Activated CD4-positive, alpha-beta memory T cell treated with anti-CD3 and anti-CD28 coated beads, Interleukin-2, amount 10 ng/mL, durations not matched to agents 7 days and 5 days (primary cell): ENCODE measurements around the gene SOX2. TPM values are rescaled to one million over a fixed set of nuclear protein-coding genes. Genes with fewer than 3 reads are reported as not detected.

Source experiments
- CTCF ChIA-PET: fragments of 350-600 bp; sonication (Branson Sonifier 250); formaldehyde crosslinking; loops from one replicate; lab custom pipeline; 2021; ENCODE audit warnings: antibody characterized with exemption, inconsistent platforms; lab: Charles Lee
- POLR2A ChIA-PET: fragments of 350-600 bp; sonication (Branson Sonifier 250); formaldehyde crosslinking; loops from one replicate; lab custom pipeline; 2021; ENCODE audit warnings: antibody characterized with exemption; lab: Charles Lee
- DNase-seq: peaks from one replicate; pipeline ENCODE4 v3.0.0-alpha.2; 2020
- H3K27ac Mint-ChIP-seq: one replicate; pipeline ENCODE4 v1.8.0; 2021; ENCODE audit warnings: mild to moderate bottlenecking, mixed read lengths
- H3K27me3 Mint-ChIP-seq: one replicate; pipeline ENCODE4 v1.8.0; 2021; ENCODE audit warnings: mixed read lengths
- H3K36me3 Mint-ChIP-seq: one replicate; pipeline ENCODE4 v1.8.0; 2021; ENCODE audit warnings: low read depth, mixed read lengths
- H3K4me1 Mint-ChIP-seq: one replicate; pipeline ENCODE4 v1.8.0; 2021; ENCODE audit warnings: mixed read lengths
- H3K4me3 Mint-ChIP-seq: one replicate; pipeline ENCODE4 v1.8.0; 2021; ENCODE audit warnings: mild to moderate bottlenecking, mixed read lengths
- H3K9me3 Mint-ChIP-seq: one replicate; pipeline ENCODE4 v1.8.0; 2021; ENCODE audit warnings: mixed read lengths
- total RNA-seq, 2 experiments: library from RNA; stranded (reverse); gene quantifications; one replicate each; pipeline ENCODE4 v1.2.3, GENCODE V29; 2021

SOX2 gene
- total RNA-seq, 2 experiments from 2014 or later, result not detected

DNA sequence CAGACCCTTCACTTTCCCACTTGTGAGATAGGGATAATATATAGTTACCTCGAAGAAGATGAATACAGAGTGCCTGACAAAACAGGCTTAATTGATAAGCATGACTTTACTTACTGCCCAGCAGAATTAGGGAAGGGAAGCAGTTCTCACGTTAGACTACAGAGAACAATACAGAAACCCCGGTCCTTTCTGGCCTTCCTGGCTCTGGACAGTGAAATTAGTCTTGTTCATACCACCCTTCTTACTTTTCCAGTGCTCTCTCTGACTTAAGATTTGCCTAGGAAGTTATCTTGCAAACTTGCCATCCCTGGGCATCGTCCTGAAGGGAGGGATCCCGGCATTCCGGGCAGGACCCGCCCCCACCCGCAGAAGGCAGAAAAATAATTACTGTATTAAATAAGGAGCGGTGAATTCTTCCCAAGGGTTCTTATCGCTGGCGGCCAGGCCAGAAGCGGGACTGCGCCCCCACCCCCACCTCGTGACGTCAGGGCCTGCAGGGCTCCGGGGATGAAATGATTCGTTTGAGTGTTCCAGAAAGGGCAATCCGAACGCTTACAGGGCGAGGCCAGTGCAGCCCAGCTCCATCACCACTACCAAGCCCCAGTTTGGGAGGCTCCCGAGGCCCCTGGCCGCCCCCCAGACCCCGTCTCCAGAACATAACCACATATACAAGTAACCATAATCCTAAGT lies 8.4 kb downstream of the SOX2 start:
- Mint-ChIP-seq H3K4me3 (no peak overlapping the region), H3K36me3 (peaks cover 12% of the 10 kb centered on the region), H3K9me3 (peaks cover 3% of the 10 kb centered on the region), H3K4me1 (no peaks in the 10 kb centered on the region), H3K27ac (no peak overlapping the region), H3K27me3 (peaks cover 94% of the 10 kb centered on the region)
- ChIA-PET CTCF (interaction anchor here (1.4 to 1.7 kb wide), 2 partner anchors 13 to 18 kb away, joined by 4 to 8 read pairs; no protein-coding TSS in a partner anchor), POLR2A (no interaction called here)
- DNase-seq, result no peak

DNA sequence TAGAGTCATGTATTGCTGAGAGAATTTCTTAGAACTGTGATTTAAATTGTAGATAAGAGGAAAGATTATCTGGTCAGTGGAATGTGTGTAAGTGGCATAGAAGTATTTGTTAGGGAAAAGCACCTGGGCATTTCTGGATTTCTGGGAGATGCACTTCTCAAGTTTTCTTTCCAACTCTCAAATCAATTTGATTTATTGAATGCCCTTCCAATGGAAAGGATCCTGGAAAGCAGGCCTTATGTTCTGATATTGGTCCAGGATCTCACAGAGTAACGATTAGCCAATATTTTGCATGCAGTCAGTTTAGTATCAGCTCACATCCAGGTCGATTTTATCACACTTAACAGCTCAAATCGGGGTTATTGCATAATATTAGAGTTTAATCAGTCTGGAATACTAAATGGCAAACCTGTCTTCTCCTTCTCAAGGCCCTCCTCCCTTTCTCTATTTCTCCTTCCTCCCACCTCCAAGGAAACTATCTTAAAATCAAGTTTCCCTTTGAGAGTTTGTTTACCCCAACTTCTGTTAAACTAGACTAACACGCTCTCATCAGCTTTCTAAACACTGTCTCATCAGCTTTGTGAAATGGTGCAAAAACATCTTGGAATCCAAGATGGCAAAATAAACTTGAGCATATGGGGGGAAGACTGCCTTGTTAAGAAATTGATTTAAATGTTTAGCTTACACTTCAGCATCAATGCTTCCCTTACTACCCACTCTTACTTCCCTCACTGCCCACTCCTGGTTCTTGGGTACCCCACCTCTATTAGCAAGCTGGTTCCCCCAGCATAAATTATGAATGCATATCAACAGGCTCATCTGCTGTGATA lies 9.5 kb downstream of the SOX2 start:
- H3K4me3 Mint-ChIP-seq, result no peak overlapping the region
- peaks cover 1% of the 10 kb centered on the region for H3K4me1 Mint-ChIP-seq
- H3K27me3 Mint-ChIP-seq, result peaks cover 93% of the 10 kb centered on the region
- no peak for DNase-seq
- peaks cover 3% of the 10 kb centered on the region for H3K9me3 Mint-ChIP-seq
- peaks cover 16% of the 10 kb centered on the region for H3K36me3 Mint-ChIP-seq
- POLR2A ChIA-PET, result no interaction called here
- CTCF ChIA-PET, result interaction anchor here (1.7 kb wide), 1 partner anchor 19 kb away, joined by 8 read pairs; no protein-coding TSS in a partner anchor
- no peak overlapping the region for H3K27ac Mint-ChIP-seq

DNA sequence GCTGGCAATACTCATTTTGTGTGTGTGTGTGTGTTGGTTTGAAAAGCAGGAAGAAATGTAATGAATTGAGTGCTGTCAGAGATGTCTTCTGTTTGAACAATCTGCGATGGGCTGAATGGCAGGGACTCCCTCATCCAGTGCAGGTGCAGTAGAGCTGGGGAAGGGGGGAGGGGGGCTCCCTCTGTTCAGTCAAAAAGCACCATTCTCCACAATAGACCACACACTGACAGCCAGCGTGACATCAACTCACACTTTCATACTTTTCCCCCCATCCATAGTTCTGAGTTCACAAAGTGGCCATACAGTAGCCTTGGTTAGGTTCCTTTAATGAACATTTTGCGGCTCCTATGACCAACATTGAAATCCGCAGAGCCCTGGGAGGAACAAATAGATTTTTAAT lies 10.4 kb downstream of the SOX2 start:
- H3K36me3 Mint-ChIP-seq, result peaks cover 18% of the 10 kb centered on the region
- CTCF ChIA-PET, result no interaction called here
- no peak overlapping the region for H3K27ac Mint-ChIP-seq
- no peak overlapping the region for H3K4me3 Mint-ChIP-seq
- H3K9me3 Mint-ChIP-seq, result peaks cover 3% of the 10 kb centered on the region
- H3K27me3 Mint-ChIP-seq, result peaks cover 94% of the 10 kb centered on the region
- DNase-seq, result no peak
- POLR2A ChIA-PET, result no interaction called here
- H3K4me1 Mint-ChIP-seq, result peaks cover 2% of the 10 kb centered on the region

DNA sequence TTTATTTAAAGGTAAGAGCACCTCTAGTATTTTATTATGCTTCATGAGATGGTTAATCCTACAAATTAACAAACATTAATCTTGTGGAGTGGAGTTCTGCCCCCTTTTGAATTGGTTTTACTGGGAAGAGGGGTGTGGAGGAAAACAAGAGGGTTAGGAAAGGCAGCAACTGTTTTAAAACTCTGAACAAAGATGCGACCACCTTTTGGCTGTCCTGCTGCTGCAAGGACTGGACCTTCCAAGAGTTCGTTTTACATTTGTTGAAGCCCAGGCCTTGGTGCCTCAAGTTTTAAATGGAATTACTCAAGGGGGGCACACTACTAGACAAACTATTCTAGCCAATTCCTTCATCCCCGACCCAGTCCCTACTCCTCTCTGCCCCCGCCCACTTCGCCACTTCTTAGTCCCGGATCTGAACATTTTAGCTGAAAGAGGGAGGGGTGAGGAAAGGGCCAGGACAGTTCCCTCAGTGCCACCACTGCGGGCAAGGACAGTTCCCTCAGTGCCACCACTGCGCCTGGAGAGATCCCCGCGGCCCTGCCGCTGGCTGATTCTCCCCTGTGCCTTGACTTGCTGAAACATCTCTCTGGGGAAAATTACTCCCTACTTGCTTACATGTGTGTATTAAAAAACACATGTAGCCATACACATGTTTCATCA lies 11.2 kb downstream of the SOX2 start:
- Mint-ChIP-seq H3K27me3 (peaks cover 94% of the 10 kb centered on the region), H3K27ac (peak overlapping the region; percentile 55), H3K36me3 (peaks cover 18% of the 10 kb centered on the region), H3K4me3 (no peak overlapping the region), H3K4me1 (peaks cover 3% of the 10 kb centered on the region), H3K9me3 (peaks cover 3% of the 10 kb centered on the region)
- ChIA-PET CTCF (no interaction called here), POLR2A (no interaction called here)
- no peak for DNase-seq

DNA sequence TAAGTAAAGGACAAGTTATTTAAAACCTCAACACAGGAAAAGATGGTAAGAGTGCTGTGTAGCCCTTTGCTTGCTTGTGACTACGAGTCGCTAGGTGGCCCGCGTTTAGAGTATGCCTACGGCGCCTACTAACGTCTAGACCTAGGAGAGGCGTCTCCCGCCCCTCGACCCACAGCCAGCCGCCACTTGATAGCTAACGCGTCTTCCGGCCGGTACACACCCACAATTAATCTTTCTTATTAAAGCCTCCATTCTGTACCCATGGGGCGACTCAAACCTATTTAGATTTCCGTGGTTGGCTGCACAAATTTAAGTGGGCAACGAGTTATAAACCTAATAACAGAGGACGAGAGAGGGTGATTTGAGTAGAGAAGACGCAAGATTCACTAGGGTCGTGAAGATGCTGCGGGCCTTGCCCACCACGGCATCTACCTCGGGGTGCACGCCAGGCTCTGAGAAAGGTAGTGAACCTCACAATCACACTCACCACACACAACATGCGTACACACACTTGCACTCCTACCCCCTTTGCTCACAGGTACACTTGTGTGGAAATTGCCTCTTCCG lies 12.0 kb downstream of the SOX2 start:
- peak overlapping the region; percentile 55 for H3K27ac Mint-ChIP-seq
- peaks cover 18% of the 10 kb centered on the region for H3K36me3 Mint-ChIP-seq
- ChIA-PET CTCF (interaction anchor here (0.8 kb wide), 1 partner anchor 24 kb away, joined by 3 read pairs; no protein-coding TSS in a partner anchor), POLR2A (no interaction called here)
- H3K4me1 Mint-ChIP-seq, result peaks cover 3% of the 10 kb centered on the region
- no peak for DNase-seq
- no peak overlapping the region for H3K4me3 Mint-ChIP-seq
- H3K27me3 Mint-ChIP-seq, result peaks cover 92% of the 10 kb centered on the region
- peaks cover 3% of the 10 kb centered on the region for H3K9me3 Mint-ChIP-seq

DNA sequence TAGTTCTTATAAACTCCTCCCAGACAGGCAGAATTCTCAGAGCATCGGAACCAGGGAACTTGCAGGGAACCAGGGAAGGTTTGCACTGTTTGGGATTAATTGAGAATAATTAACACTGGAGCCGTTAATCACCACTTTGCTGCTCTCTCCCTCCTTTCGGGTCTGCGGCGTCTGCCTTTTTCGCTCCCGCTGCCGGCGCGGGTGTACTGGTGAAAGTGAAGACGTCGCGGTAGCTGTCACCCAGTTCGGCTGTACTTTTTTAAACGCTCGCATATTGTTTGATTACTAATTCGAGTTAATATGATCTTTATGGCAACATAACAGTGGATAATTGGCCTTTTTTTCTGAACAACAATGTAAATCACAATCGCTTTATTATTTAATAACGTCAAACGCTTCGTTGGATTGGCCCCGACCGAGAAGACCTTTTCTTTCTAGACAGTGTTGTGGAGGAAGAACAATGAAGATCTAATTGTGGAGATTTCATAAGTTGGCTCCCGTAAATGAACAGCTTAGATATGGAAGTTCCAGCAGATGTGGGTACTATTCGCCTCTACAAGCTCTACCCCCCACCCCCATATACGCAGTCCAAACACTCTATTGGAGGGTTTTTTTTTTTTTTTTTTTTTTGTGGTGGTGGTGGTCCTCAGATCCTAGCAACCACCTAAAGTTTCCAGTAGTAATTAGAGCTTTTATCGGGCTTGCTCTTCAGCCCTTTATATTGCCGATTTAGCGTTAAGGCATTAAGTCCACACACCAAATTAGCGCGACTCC lies 12.7 kb downstream of the SOX2 start:
- peaks cover 3% of the 10 kb centered on the region for H3K9me3 Mint-ChIP-seq
- no peak for DNase-seq
- POLR2A ChIA-PET, result no interaction called here
- H3K27me3 Mint-ChIP-seq, result peaks cover 93% of the 10 kb centered on the region
- CTCF ChIA-PET, result interaction anchor here (0.8 kb wide), 1 partner anchor 25 kb away, joined by 3 read pairs; no protein-coding TSS in a partner anchor
- H3K4me1 Mint-ChIP-seq, result peaks cover 3% of the 10 kb centered on the region
- peak overlapping the region; percentile 11 for H3K4me3 Mint-ChIP-seq
- H3K27ac Mint-ChIP-seq, result peak overlapping the region; percentile 40
- H3K36me3 Mint-ChIP-seq, result peaks cover 18% of the 10 kb centered on the region

DNA sequence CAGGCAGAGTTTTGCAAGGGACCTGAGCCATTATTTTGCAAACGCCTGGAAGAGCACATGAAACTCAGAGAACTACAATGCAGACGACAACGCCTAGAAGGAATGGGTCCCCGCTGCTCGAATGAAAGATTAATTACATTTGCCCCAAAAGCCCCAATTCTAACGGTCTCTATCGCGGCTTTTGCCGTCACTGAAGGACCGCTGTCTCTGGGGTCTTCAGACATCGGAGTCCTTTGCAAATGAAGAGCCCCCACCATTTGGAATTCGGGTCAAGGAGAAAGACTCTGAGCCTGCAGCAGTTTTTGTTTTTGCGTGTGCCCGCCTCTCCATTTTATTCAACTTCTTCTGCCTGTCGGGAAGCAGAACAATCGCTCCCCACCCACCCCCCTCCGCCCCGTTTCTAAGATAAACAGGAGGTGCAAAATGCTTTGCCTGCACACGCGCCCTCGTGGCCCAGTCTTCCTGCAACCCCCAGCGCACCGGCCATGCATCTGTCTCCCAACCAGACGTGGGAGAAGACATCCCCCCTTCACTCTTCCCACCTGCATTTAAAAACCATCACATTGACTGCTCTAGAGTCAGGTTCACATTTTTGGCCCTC lies 13.5 kb downstream of the SOX2 start:
- H3K4me1 Mint-ChIP-seq, result peaks cover 3% of the 10 kb centered on the region

DNA sequence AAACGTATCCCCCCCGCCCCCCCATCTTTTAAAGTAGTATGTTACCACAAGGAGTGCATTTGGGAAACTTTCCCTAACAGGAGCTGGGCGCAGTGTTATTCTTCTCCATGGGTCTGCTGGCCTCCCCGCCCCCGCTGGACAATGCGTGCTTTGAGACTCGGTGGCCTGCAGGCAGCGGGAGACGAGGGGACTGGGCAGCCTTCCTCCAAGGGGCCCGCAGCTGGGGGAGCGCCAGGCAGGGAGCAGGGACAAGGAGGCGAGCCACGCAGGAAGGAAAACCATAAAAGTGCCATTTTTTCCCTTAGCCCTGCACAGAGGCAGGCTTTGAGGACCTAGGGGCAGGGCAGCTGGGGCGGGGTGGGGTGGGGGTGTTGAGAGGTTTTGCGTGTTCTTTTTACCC lies 14.1 kb downstream of the SOX2 start:
- Mint-ChIP-seq H3K36me3 (peaks cover 18% of the 10 kb centered on the region), H3K4me3 (no peak overlapping the region), H3K27ac (no peak overlapping the region), H3K4me1 (peaks cover 3% of the 10 kb centered on the region), H3K9me3 (peaks cover 3% of the 10 kb centered on the region), H3K27me3 (peaks cover 93% of the 10 kb centered on the region)
- DNase-seq, result no peak
- CTCF ChIA-PET, result interaction anchor here (1.0 kb wide), 1 partner anchor 17 kb away, joined by 9 read pairs; no protein-coding TSS in a partner anchor
- POLR2A ChIA-PET, result no interaction called here

More for the DNA sequence above, 13.5 kb downstream of the SOX2 start:
- Mint-ChIP-seq H3K27me3 (peaks cover 93% of the 10 kb centered on the region), H3K4me3 (no peak overlapping the region), H3K36me3 (peaks cover 18% of the 10 kb centered on the region), H3K27ac (peak overlapping the region; percentile 21), H3K9me3 (peaks cover 3% of the 10 kb centered on the region)
- no peak for DNase-seq
- ChIA-PET POLR2A (no interaction called here), CTCF (no interaction called here)

DNA sequence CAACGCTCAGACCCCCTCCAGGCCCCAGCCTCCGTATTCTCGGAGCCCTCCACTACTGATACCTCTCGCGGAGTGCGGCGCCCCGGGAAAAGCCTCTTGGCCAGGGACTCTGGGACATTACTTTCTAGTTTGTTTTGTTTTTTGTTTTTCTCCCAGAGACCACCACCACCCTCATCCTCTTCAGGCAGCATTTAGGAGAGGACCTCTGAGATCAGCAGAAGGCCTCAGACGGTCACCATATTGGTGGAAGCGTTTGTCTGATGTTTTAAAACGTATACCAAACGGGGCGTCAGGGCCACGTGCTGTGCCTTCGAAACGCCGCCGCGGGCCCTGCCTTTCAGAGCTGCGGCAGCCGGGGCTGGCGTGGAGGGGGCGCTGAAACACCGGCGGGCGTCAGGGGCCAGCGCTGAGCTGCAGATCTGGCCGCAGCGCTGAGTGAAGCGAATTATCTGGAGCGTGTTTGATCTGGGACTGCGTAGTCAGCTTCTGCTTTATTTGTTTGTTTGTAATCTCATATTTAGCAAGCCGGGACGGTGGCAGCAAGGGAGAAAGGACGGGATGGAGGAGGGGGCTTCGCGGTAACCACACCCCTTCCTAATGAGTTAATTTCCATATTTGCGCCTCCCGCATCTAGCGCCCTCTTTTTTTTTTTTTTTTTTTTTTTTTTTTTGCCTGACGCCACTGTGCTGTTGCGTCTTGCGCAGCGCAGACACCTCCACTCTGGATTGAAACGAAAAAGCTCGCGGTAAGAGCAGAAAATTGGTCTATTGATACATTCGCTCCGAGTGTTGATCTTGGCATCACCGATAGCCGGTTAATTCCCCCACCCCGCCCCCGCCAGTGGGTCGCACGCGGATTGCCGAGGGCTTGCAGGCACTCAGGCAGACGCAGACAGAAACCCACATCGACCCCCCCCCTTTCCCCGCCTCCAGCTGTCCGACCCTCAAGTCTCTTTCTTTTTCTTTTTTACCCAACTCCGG lies 14.9 kb downstream of the SOX2 start:
- DNase-seq, result no peak
- peaks cover 18% of the 10 kb centered on the region for H3K36me3 Mint-ChIP-seq
- H3K9me3 Mint-ChIP-seq, result peaks cover 3% of the 10 kb centered on the region
- CTCF ChIA-PET, result interaction anchor here (0.6 to 2.9 kb wide), 9 partner anchors 16 to 1931 kb away, joined by 3 to 17 read pairs (median 4); no protein-coding TSS in a partner anchor
- POLR2A ChIA-PET, result no interaction called here
- peak overlapping the region; percentile 21 for H3K4me3 Mint-ChIP-seq
- peaks cover 3% of the 10 kb centered on the region for H3K4me1 Mint-ChIP-seq
- H3K27me3 Mint-ChIP-seq, result peaks cover 88% of the 10 kb centered on the region
- H3K27ac Mint-ChIP-seq, result peak overlapping the region; percentile 35

DNA sequence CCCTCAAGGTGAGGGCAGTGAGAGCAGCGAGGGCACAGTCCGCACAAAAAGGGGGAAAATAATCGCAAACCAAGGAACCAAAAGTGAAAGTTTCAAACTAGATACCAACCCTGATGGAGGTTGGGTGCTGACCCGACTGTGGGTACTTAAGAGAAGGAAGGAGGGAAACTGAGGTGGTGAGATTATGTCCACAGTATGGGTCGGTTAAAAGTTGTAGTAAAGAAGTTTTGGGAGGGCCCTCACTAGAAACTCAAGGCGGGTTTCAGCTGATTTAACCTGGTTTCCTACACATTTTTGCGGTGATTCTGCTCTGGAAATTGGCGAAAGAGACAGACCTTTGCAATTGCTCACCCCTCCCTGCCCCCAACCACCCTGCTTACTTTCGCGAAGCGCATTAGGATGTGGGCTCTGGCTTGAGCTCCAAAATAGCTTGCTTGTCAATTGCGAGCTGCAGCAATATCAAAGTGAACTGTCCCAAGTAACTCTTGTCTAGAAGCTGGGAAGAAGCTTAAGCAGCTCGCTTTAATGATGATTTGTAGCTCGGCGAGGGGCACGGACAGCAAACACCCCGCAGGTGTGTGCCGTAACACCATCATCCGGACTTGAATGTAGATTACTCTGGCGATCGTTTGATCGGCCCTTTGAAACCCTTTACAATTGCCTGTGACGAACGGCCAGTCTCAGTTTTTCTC lies 15.8 kb downstream of the SOX2 start:
- no peak for DNase-seq
- Mint-ChIP-seq H3K4me3 (peak overlapping the region; percentile 21), H3K27me3 (peaks cover 80% of the 10 kb centered on the region), H3K36me3 (peaks cover 18% of the 10 kb centered on the region), H3K9me3 (peaks cover 3% of the 10 kb centered on the region), H3K4me1 (peaks cover 3% of the 10 kb centered on the region), H3K27ac (no peak overlapping the region)
- CTCF ChIA-PET, result interaction anchor here (0.6 to 2.9 kb wide), 6 partner anchors 14 to 1351 kb away, joined by 3 to 17 read pairs (median 4); no protein-coding TSS in a partner anchor
- POLR2A ChIA-PET, result no interaction called here
